Cardiac muscle cell (in vitro differentiated cells and primary cell): ENCODE measurements around the gene DNAJC3. TPM values are rescaled to one million over a fixed set of nuclear protein-coding genes. Genes with fewer than 3 reads are reported as not detected.
"Not testable (repeated sequence)": the region's sequence is repeated elsewhere in the genome, so short reads cannot be mapped to it uniquely, and the experiment has no call there.

Experiments
- DNase-seq, 2 donors: peaks; one replicate each; pipeline versions ENCODE4 v3.0.0 to v3.0.0-alpha.2; 2010 to 2017; ENCODE audit warnings: low read depth in 1 of 2, low spot score in 1 of 2
- H3K27ac ChIP-seq: fragments of 200-600 bp; sonication (generic); 2 replicates; pipeline ENCODE4 v1.5.1; 2016
- H3K27me3 ChIP-seq: fragments of 200-600 bp; sonication (generic); 2 replicates; pipeline ENCODE4 v1.6.0; 2016; ENCODE audit warnings: control low read depth
- H3K36me3 ChIP-seq: fragments of 200-600 bp; sonication (generic); 2 replicates; pipeline ENCODE4 v1.5.1; 2016; ENCODE audit warnings: control low read depth
- H3K4me1 ChIP-seq: fragments of 200-600 bp; sonication (generic); 2 replicates; pipeline ENCODE4 v1.8.1; 2017; ENCODE audit warnings: low read depth, mild to moderate bottlenecking, mixed run types
- H3K4me3 ChIP-seq: fragments of 200-600 bp; sonication (generic); 2 replicates; pipeline ENCODE4 v1.5.1; 2016; ENCODE audit warnings: mild to moderate bottlenecking
- H3K9me3 ChIP-seq: fragments of 200-600 bp; sonication (generic); 2 replicates; pipeline ENCODE4 v1.5.1; 2017; ENCODE audit warnings: low read depth, mild to moderate bottlenecking, control low read depth
- polyA plus RNA-seq: library from polyadenylated mRNA; unstranded; fragments of >200 nt; fragmentation: Nextera tagmentation; extraction: Ambion mirVana; gene quantifications from 2 replicates; pipeline ENCODE4 v1.2.1, GENCODE V29; 2016
- total RNA-seq: library from RNA; depleted of rRNA; stranded (reverse); fragments of >200 nt; gene quantifications from 2 replicates; pipeline ENCODE4 v1.2.3, GENCODE V29; 2016
- TF ChIP-seq, protein P1 (sequence below): IDR thresholded peaks from 2 replicates; pipeline ENCODE4 v1.5.1; 2012; ENCODE audit warnings: low read depth, mild to moderate bottlenecking, low read length

Gene DNAJC3
- total and polyA plus RNA-seq, 2 experiments from 2014 or later = 13.6 to 15.3 TPM

DNA sequence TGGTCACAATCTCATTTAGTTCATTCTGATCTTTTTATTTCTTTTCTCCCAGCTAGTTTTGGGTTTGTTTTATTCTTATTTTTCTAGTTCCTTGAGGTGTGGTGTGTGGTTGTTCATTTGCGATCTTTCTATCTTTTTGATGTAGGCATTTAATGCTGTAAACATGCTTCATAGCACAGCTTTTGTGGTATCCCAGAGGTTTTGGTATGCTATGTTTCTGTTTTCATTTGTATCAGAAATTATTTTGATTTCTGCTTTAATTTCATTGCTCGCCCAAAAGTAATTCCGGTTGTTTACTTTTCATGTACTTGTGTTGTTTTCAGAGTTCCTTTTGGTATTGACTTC, 12.6 kb downstream of the DNAJC3 start:
- Histone ChIP-seq H3K36me3 (no peaks in the 10 kb centered on the region), H3K9me3 (no peaks in the 10 kb centered on the region), H3K27me3 (no peaks in the 10 kb centered on the region), H3K4me3 (no peak overlapping the region), H3K27ac (no peak overlapping the region), H3K4me1 (no peaks in the 10 kb centered on the region)
- TF ChIP-seq, protein P1, sequence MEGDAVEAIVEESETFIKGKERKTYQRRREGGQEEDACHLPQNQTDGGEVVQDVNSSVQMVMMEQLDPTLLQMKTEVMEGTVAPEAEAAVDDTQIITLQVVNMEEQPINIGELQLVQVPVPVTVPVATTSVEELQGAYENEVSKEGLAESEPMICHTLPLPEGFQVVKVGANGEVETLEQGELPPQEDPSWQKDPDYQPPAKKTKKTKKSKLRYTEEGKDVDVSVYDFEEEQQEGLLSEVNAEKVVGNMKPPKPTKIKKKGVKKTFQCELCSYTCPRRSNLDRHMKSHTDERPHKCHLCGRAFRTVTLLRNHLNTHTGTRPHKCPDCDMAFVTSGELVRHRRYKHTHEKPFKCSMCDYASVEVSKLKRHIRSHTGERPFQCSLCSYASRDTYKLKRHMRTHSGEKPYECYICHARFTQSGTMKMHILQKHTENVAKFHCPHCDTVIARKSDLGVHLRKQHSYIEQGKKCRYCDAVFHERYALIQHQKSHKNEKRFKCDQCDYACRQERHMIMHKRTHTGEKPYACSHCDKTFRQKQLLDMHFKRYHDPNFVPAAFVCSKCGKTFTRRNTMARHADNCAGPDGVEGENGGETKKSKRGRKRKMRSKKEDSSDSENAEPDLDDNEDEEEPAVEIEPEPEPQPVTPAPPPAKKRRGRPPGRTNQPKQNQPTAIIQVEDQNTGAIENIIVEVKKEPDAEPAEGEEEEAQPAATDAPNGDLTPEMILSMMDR = no peak
- DNase-seq = no peak

DNA sequence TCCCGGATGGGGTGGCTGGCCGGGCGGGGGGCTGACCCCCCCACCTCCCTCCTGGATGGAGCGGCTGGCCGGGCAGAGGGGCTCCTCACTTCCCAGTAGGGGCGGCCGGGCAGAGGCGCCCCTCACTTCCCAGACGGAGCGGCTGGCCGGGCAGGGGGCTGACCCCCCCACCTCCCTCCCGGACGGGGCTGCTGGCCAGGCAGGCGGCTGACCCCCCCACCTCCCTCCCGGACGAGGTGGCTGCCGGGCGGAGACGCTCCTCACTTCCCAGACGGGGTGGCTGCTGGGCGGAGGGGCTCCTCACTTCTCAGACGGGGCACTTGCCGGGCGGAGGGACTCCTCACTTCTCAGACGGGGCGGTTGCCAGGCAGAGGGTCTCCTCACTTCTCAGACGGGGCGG, 14.0 kb downstream of the DNAJC3 start:
- H3K4me3 ChIP-seq, H3K9me3 ChIP-seq, DNase-seq, H3K27me3 ChIP-seq, H3K36me3 ChIP-seq, H3K4me1 ChIP-seq, H3K27ac ChIP-seq: not testable (repeated sequence)

DNA sequence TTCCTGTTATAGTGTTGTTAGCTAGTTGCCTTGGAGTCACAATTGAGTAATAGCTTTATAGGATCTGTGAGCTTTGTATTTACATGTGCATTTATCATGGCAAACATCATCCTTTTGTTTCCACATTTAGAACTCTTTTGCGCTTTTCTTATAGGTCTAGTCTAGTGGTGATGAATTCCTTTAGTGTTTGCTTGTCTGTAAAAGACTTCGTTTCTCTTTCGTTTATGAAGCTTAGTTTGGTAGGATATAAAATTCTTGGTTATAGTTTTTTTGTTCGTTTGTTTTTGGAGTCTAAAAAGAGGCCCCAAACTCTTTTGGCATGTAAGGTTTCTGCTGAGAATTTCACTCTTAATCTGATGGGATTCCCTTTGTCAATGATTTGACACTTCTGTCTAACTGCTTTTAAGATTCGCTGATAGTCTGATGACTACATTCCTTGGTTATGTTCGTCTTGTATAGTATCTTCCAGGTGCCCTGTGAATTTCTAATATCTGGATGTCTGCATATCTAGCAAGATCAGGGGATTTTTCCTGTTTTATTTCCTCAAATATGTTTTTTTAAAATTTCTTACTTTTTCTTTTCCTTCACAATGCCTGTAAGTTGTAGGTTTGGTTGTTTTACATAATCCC, 20.2 kb downstream of the DNAJC3 start:
- TF ChIP-seq, protein P1 = no peak
- H3K9me3 ChIP-seq = no peaks in the 10 kb centered on the region

DNA sequence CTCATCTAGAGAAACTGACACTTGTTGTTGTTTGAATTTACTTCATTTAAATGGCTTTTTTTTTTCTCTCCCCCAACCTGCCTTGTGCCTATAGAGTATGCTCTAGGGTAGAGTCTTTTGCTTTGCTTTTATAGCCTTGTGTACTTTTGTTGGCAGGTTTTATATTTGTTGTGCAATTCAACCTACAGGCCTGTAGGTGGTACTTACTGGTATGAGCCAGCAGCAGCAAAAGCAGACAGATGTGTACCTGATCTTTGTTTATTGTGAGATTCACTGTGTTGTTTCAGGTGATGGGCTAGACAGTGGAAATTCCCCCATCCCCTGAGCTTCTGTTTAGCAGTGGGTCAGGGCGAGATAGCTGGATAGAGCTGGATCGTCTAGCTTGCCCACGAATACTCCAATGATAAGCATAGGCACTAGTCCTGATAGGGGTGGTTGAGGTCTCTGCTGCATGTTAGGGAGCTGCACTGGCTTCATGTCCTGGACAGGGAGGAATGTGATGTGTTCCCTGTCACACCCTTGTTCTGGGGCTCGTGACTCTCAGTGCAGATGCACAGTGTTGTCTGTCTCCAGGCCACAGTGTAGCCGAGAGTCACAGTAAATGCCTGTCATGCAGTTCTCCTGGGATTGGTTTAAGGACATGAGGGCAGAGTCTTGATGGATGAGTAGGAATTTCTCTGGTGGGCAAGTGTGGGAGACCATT, 21.3 kb downstream of the DNAJC3 start:
- TF ChIP-seq, protein P1 = peak; percentile 42
- no peaks in the 10 kb centered on the region for H3K27me3 ChIP-seq
- peak in 1 of 2 donors; percentile 29 for DNase-seq

More for the DNA sequence above, 20.2 kb downstream of the DNAJC3 start:
- no peak for DNase-seq
- H3K36me3 ChIP-seq = no peaks in the 10 kb centered on the region
- peaks cover 4% of the 10 kb centered on the region for H3K4me1 ChIP-seq
- H3K4me3 ChIP-seq = no peak overlapping the region
- no peaks in the 10 kb centered on the region for H3K27me3 ChIP-seq
- H3K27ac ChIP-seq = no peak overlapping the region

DNA sequence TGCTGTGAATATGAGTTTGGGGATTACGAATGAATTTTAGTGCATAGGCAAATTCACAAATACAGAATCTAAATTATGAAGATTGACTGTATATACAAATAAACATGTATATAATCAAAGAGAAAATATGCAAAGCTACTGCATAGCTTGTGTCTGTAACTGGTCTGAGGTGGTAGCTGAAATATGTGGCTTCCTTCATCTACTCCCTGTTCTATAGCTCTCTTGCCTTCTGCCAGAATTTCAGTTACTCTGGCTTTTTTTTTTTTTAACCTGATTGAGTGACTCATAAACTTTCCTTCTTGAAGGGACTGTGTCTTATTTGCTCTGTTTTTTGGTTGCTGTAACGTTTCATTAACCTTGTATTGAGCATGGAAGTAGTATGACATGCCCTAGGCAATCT, 26.6 kb downstream of the DNAJC3 start:
- Histone ChIP-seq H3K4me3 (no peak overlapping the region), H3K27ac (no peak overlapping the region), H3K36me3 (no peaks in the 10 kb centered on the region), H3K9me3 (no peaks in the 10 kb centered on the region), H3K4me1 (no peaks in the 10 kb centered on the region), H3K27me3 (no peaks in the 10 kb centered on the region)
- no peak for DNase-seq
- TF ChIP-seq, protein P1 = no peak

More for the DNA sequence above, 21.3 kb downstream of the DNAJC3 start:
- no peak overlapping the region for H3K27ac ChIP-seq
- H3K4me1 ChIP-seq = peaks cover 4% of the 10 kb centered on the region
- no peak overlapping the region for H3K4me3 ChIP-seq
- no peaks in the 10 kb centered on the region for H3K36me3 ChIP-seq
- no peaks in the 10 kb centered on the region for H3K9me3 ChIP-seq

DNA sequence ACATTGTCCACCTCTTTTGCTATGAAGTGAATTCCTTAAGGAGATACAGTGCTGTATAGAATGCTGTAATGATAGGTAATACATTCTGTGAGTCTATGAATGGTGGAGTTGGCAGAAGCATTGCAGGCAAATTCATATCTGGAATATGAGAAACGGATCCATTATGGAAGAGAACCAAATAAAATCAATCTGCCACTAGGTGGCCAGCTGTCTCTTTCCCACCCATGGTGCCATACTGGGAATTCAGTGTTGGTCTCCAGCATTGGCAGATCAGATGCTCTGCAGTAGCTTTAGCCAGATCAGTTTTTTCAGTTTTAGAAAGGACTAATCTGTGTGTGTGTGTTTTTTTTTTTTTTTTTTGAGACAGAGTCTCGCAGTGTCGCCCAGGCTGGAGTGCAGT, 27.6 kb downstream of the DNAJC3 start:
- H3K4me1 ChIP-seq = no peaks in the 10 kb centered on the region
- TF ChIP-seq, protein P1 = peak; percentile 30
- H3K36me3 ChIP-seq = no peaks in the 10 kb centered on the region
- no peak overlapping the region for H3K4me3 ChIP-seq
- H3K9me3 ChIP-seq = no peaks in the 10 kb centered on the region
- no peaks in the 10 kb centered on the region for H3K27me3 ChIP-seq
- DNase-seq = peak in 1 of 2 donors; percentile 23
- no peak overlapping the region for H3K27ac ChIP-seq
